HL-60 (cell line): ENCODE results near the gene CRY1.

Experiments used
- CTCF ChIP-seq: IDR thresholded peaks from one replicate; pipeline ENCODE4 v1.5.1; 2011; ENCODE audit warnings: low read length, control low read depth, inconsistent platforms; ENCODE audit not compliant: insufficient read depth
- GABPA ChIP-seq: IDR thresholded peaks from 2 replicates; pipeline ENCODE4 v1.6.1; 2012; ENCODE audit warnings: low read depth
- POLR2AphosphoS5 ChIP-seq: IDR thresholded peaks from 2 replicates; pipeline ENCODE4 v1.6.1; 2012; ENCODE audit warnings: low read depth
- TF ChIP-seq, protein P1 (sequence below): IDR thresholded peaks from 2 replicates; pipeline ENCODE4 v1.6.1; 2012; ENCODE audit warnings: low read depth; ENCODE audit not compliant: insufficient replicate concordance

GRCh38 chr12:107081778-107082177, 11.6 kb downstream of the CRY1 start:
- TF ChIP-seq CTCF (no peak), GABPA (no peak), POLR2AphosphoS5 (no peak)
- TF ChIP-seq, protein P1, sequence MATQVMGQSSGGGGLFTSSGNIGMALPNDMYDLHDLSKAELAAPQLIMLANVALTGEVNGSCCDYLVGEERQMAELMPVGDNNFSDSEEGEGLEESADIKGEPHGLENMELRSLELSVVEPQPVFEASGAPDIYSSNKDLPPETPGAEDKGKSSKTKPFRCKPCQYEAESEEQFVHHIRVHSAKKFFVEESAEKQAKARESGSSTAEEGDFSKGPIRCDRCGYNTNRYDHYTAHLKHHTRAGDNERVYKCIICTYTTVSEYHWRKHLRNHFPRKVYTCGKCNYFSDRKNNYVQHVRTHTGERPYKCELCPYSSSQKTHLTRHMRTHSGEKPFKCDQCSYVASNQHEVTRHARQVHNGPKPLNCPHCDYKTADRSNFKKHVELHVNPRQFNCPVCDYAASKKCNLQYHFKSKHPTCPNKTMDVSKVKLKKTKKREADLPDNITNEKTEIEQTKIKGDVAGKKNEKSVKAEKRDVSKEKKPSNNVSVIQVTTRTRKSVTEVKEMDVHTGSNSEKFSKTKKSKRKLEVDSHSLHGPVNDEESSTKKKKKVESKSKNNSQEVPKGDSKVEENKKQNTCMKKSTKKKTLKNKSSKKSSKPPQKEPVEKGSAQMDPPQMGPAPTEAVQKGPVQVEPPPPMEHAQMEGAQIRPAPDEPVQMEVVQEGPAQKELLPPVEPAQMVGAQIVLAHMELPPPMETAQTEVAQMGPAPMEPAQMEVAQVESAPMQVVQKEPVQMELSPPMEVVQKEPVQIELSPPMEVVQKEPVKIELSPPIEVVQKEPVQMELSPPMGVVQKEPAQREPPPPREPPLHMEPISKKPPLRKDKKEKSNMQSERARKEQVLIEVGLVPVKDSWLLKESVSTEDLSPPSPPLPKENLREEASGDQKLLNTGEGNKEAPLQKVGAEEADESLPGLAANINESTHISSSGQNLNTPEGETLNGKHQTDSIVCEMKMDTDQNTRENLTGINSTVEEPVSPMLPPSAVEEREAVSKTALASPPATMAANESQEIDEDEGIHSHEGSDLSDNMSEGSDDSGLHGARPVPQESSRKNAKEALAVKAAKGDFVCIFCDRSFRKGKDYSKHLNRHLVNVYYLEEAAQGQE: no peak
